Measurements from ENCODE around the gene RO60. TPM values are rescaled to one million over a fixed set of nuclear protein-coding genes. Genes with fewer than 3 reads are reported as not detected.
"Not testable (repeated sequence)": the region's sequence is repeated elsewhere in the genome, so short reads cannot be mapped to it uniquely, and the experiment has no call there.

The RO60 gene
- 10 to 100 TPM; 64.4 to 67.5 TPM for total RNA-seq

GRCh38 chr1:193059282-193060114 is at the start of gene RO60, which contains the start of gene UCHL5:
TSS of gene RO60 (plus strand) at chr1:193059612. CDS start at chr1:193069055, 9,443 bp downstream.
TSS of gene UCHL5 (minus strand) at chr1:193059360. CDS start at chr1:193059260, 100 bp downstream.
- Mint-ChIP-seq H3K4me1 (peaks cover 54% of the 10 kb centered on the region), H3K36me3 (ENCODE audit: low read depth) (peaks cover 45% of the 10 kb centered on the region), H3K27ac (peak within 1 kb of the TSS; percentile 100), H3K9me3 (no peaks in the 10 kb centered on the region), H3K27me3 (no peaks in the 10 kb centered on the region), H3K4me3 (peak within 1 kb of the TSS; percentile 100)
- peak; percentile 96 for DNase-seq
- ChIA-PET POLR2A (interaction anchor here (0.8 to 4.0 kb wide), 28 partner anchors 11 to 543 kb away, joined by 3 to 65 read pairs (median 4); partner anchors contain the start of genes B3GALT2, CDC73, GLRX2 and RGS2), CTCF (interaction anchor here (0.7 to 2.2 kb wide), 11 partner anchors 11 to 253 kb away, joined by 3 to 28 read pairs (median 5); partner anchors contain the start of gene CDC73)

GRCh38 chr1:193011406-193011805 is 48.0 kb upstream of the RO60 start:
- CTCF ChIA-PET: no interaction called here
- Mint-ChIP-seq H3K9me3 (no peaks in the 10 kb centered on the region), H3K4me3 (no peak overlapping the region), H3K36me3 (ENCODE audit: low read depth) (peaks cover 2% of the 10 kb centered on the region), H3K27ac (no peak overlapping the region), H3K27me3 (no peaks in the 10 kb centered on the region), H3K4me1 (no peaks in the 10 kb centered on the region)
- POLR2A ChIA-PET: no interaction called here
- no peak for DNase-seq

DNA sequence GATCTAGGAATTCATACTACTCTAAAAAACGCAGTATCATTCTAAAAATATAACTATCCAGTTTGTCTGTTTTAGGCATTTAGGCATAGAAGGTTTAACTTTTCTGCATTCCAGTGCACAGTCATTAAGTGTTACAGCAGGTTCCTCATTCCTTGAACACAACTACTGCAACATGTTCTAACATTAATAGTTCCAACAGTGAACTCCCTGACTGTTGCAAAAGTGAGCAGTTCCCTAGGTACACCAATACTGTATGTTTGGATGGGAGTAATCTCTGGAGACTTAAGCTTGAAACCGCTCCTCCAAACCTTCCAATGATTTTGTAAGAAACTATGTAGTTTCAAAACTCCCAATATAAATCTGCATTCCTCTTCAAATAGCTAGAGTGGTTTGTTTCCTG is 46.4 kb upstream of the RO60 start:
- Mint-ChIP-seq H3K9me3 (no peaks in the 10 kb centered on the region), H3K36me3 (ENCODE audit: low read depth) (peaks cover 2% of the 10 kb centered on the region), H3K27me3 (no peaks in the 10 kb centered on the region), H3K4me3 (no peak overlapping the region), H3K4me1 (no peaks in the 10 kb centered on the region), H3K27ac (no peak overlapping the region)
- no peak for DNase-seq
- ChIA-PET POLR2A (no interaction called here), CTCF (no interaction called here)

- DNase-seq: no peak
- no peaks in the 10 kb centered on the region for H3K27me3 Mint-ChIP-seq
- peaks cover 2% of the 10 kb centered on the region for H3K36me3 Mint-ChIP-seq (ENCODE audit: low read depth)
- no peak overlapping the region for H3K4me3 Mint-ChIP-seq
- no peak overlapping the region for H3K27ac Mint-ChIP-seq
- no peaks in the 10 kb centered on the region for H3K4me1 Mint-ChIP-seq
- CTCF ChIA-PET: interaction anchor here (0.5 kb wide), 1 partner anchor 469 kb away, joined by 4 read pairs; no protein-coding TSS in a partner anchor
- POLR2A ChIA-PET: no interaction called here
- H3K9me3 Mint-ChIP-seq: no peaks in the 10 kb centered on the region
Observed at GRCh38 chr1:193013707-193014106, 45.7 kb upstream of the RO60 start.

GRCh38 chr1:193014400-193014799 is 45.0 kb upstream of the RO60 start:
- Mint-ChIP-seq H3K27ac (no peak overlapping the region), H3K36me3 (ENCODE audit: low read depth) (peaks cover 2% of the 10 kb centered on the region), H3K4me3 (no peak overlapping the region), H3K4me1 (no peaks in the 10 kb centered on the region), H3K27me3 (no peaks in the 10 kb centered on the region), H3K9me3 (no peaks in the 10 kb centered on the region)
- ChIA-PET POLR2A (no interaction called here), CTCF (interaction anchor here (0.5 to 1.4 kb wide), 2 partner anchors 9 to 470 kb away, joined by 4 to 6 read pairs; no protein-coding TSS in a partner anchor)
- no peak for DNase-seq

GRCh38 chr1:193016788-193017187 is 42.6 kb upstream of the RO60 start:
- Mint-ChIP-seq H3K27ac (no peak overlapping the region), H3K4me1 (no peaks in the 10 kb centered on the region), H3K9me3 (no peaks in the 10 kb centered on the region), H3K4me3 (no peak overlapping the region), H3K27me3 (no peaks in the 10 kb centered on the region), H3K36me3 (ENCODE audit: low read depth) (peaks cover 5% of the 10 kb centered on the region)
- ChIA-PET CTCF (no interaction called here), POLR2A (interaction anchor here (1.4 kb wide), 1 partner anchor 209 kb away, joined by 3 read pairs; no protein-coding TSS in a partner anchor)
- no peak for DNase-seq

DNA sequence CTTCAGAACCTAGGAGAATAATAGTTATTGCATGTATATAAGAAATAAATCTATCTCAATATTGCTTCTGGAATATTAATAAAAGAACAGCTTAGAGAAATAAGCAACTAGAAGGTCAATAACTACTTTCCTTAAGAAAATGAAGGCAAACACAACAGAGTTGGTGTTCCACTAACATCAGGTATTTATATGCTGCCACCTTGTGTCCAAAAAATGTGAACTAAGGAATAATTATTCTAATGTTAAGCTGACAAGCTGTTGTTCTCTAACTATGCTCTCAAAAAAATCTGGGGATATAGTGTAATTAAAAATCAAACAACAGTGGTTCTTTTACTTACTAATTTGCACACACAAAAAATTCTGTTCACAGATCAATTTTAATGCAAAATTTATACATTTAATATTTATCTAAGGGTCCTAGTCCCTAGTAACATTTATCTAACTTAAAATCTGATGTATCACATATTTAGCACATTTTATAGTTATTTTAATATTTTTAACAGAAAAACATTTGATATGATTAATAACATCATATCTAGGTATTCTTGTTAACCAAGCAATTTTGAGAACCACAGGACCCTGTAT is 39.9 kb upstream of the RO60 start:
- ChIA-PET POLR2A (no interaction called here), CTCF (interaction anchor here (0.5 to 5.3 kb wide), 11 partner anchors 10 to 545 kb away, joined by 3 to 74 read pairs (median 4); partner anchors contain the start of genes RGS2, RO60 and UCHL5)
- Mint-ChIP-seq H3K36me3 (ENCODE audit: low read depth) (peaks cover 11% of the 10 kb centered on the region), H3K9me3 (no peaks in the 10 kb centered on the region), H3K4me1 (no peaks in the 10 kb centered on the region), H3K27ac (no peak overlapping the region), H3K27me3 (no peaks in the 10 kb centered on the region), H3K4me3 (no peak overlapping the region)
- DNase-seq: no peak

- CTCF ChIA-PET: interaction anchor here (1.1 kb wide), 1 partner anchor 219 kb away, joined by 3 read pairs; no protein-coding TSS in a partner anchor
- H3K9me3 Mint-ChIP-seq: no peaks in the 10 kb centered on the region
- POLR2A ChIA-PET: interaction anchor here (1.4 kb wide), 1 partner anchor 216 kb away, joined by 3 read pairs; no protein-coding TSS in a partner anchor
- H3K27ac Mint-ChIP-seq: no peak overlapping the region
- no peaks in the 10 kb centered on the region for H3K27me3 Mint-ChIP-seq
- peaks cover 25% of the 10 kb centered on the region for H3K36me3 Mint-ChIP-seq (ENCODE audit: low read depth)
- peaks cover 2% of the 10 kb centered on the region for H3K4me1 Mint-ChIP-seq
- no peak overlapping the region for H3K4me3 Mint-ChIP-seq
- DNase-seq: no peak
Observed at GRCh38 chr1:193025218-193025617, 34.2 kb upstream of the RO60 start.

GRCh38 chr1:193030280-193030679 is 29.1 kb upstream of the RO60 start:
- Mint-ChIP-seq H3K27ac (no peak overlapping the region), H3K36me3 (ENCODE audit: low read depth) (peaks cover 27% of the 10 kb centered on the region), H3K4me3 (no peak overlapping the region), H3K4me1 (peaks cover 5% of the 10 kb centered on the region), H3K9me3 (no peaks in the 10 kb centered on the region), H3K27me3 (no peaks in the 10 kb centered on the region)
- no peak for DNase-seq
- CTCF ChIA-PET: interaction anchor here (0.6 to 1.1 kb wide), 4 partner anchors 9 to 236 kb away, joined by 3 to 6 read pairs (median 4); no protein-coding TSS in a partner anchor
- POLR2A ChIA-PET: interaction anchor here (0.9 to 1.7 kb wide), 2 partner anchors 28 to 223 kb away, joined by 4 to 11 read pairs; partner anchors contain the start of gene UCHL5

GRCh38 chr1:193031431-193031830 is 28.0 kb upstream of the RO60 start:
- no peak for DNase-seq
- H3K4me3 Mint-ChIP-seq: no peak overlapping the region
- peaks cover 19% of the 10 kb centered on the region for H3K36me3 Mint-ChIP-seq (ENCODE audit: low read depth)
- H3K27me3 Mint-ChIP-seq: no peaks in the 10 kb centered on the region
- POLR2A ChIA-PET: interaction anchor here (1.6 kb wide), 1 partner anchor 27 kb away, joined by 4 read pairs; the partner anchor contains the start of gene UCHL5
- no peaks in the 10 kb centered on the region for H3K9me3 Mint-ChIP-seq
- CTCF ChIA-PET: no interaction called here
- H3K27ac Mint-ChIP-seq: no peak overlapping the region
- peaks cover 3% of the 10 kb centered on the region for H3K4me1 Mint-ChIP-seq

DNA sequence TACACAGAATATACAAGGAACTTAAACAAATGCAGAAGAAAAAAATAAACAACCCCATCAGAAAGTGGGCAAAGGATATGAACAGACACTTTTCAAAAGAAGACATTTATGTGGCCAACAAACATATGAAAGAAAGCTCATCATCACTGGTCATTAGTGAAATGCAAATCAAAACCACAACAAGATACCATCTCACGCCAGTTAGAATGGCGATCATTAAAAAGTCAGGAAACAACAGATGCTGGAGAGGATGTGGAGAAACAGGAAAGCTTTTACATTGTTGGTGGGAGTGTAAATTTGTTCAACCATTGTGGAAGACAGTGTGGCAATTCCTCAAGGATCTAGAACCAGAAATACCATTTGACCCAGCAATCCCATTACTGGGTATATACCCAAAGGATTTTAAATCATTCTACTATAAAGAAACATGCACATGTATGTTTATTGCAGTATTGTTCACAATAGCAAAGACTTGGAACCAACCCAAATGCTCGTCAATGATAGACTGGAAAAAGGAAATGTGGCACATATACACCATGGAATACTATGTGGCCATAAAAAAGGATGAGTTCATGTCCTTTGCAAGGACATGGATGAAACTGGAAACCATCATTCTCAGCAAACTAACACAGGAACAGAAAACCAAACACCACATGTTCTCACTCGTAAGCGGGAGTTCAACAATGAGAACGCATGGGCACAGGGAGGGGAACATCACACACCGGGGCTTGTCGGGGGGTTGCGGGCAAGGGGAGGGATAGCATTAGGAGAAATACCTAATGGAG is 26.6 kb upstream of the RO60 start:
- H3K4me1 Mint-ChIP-seq, H3K27me3 Mint-ChIP-seq, H3K4me3 Mint-ChIP-seq, CTCF ChIA-PET, H3K27ac Mint-ChIP-seq, H3K9me3 Mint-ChIP-seq, DNase-seq: not testable (repeated sequence)
- H3K36me3 Mint-ChIP-seq (ENCODE audit: low read depth): peaks cover 26% of the 10 kb centered on the region
- POLR2A ChIA-PET: interaction anchor here (0.7 to 1.6 kb wide), 2 partner anchors 26 to 557 kb away, joined by 3 to 4 read pairs; partner anchors contain the start of gene UCHL5

GRCh38 chr1:193033610-193034009 is 25.8 kb upstream of the RO60 start:
- H3K4me1 Mint-ChIP-seq: peaks cover 5% of the 10 kb centered on the region
- no peaks in the 10 kb centered on the region for H3K27me3 Mint-ChIP-seq
- H3K27ac Mint-ChIP-seq: no peak overlapping the region
- ChIA-PET POLR2A (no interaction called here), CTCF (interaction anchor here (0.9 kb wide), 1 partner anchor 227 kb away, joined by 3 read pairs; no protein-coding TSS in a partner anchor)
- H3K9me3 Mint-ChIP-seq: no peaks in the 10 kb centered on the region
- no peak overlapping the region for H3K4me3 Mint-ChIP-seq
- peaks cover 28% of the 10 kb centered on the region for H3K36me3 Mint-ChIP-seq (ENCODE audit: low read depth)
- DNase-seq: no peak

Measured in activated CD4-positive, alpha-beta memory T cell treated with anti-CD3 and anti-CD28 coated beads, Interleukin-2, amount 10 ng/mL, durations not matched to agents 7 days and 5 days (primary cell).